GM18498 (cell line): ENCODE measurements around the gene KRTAP26-1.

Experiments used
- ATAC-seq: cut with Tn5 transposase; IDR thresholded peaks from one replicate; pipeline ENCODE4 v1.9.1; 2021; ENCODE audit warnings: mild to moderate bottlenecking, moderate library complexity; ENCODE audit not compliant: unreplicated experiment

KRTAP26-1 gene

DNA sequence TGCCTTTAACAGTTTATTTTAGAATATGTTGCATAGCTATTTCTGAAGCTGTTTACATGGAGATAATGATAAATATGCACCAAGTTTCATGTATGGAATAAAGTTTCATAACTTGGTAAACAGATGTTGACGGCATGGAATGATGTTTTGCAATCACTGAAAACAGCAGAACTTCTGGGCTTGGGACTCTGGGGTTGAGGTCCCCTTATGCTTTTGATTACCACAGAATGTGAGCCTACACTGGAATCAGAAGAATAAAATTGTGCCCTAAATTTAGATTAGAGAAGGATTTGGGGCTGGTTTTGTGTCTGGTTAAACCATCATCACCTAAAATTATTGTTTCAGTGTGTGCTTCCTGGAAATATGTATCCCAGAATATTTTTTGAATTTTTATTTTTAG is 48.5 kb downstream of the KRTAP26-1 start:
- no peak for ATAC-seq

DNA sequence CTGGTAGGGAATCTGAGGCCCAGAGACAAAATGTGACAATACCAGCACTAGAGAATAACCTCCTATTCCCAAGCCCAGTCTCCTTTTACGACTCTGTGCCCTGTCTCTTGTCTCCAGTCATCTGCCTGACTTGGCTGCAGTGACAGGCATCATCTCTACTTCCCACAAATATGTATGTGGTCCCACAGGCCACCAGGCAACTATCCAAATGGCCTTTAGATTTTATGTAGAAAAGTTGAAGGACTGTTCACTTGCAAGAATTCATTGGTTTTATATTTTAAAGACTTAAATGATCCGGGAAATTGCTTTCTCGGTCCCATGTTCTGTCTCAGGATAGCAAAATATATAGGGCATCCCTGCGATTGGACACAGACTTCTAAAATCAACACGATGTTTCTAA is 49.0 kb downstream of the KRTAP26-1 start:
- ATAC-seq, result no peak

DNA sequence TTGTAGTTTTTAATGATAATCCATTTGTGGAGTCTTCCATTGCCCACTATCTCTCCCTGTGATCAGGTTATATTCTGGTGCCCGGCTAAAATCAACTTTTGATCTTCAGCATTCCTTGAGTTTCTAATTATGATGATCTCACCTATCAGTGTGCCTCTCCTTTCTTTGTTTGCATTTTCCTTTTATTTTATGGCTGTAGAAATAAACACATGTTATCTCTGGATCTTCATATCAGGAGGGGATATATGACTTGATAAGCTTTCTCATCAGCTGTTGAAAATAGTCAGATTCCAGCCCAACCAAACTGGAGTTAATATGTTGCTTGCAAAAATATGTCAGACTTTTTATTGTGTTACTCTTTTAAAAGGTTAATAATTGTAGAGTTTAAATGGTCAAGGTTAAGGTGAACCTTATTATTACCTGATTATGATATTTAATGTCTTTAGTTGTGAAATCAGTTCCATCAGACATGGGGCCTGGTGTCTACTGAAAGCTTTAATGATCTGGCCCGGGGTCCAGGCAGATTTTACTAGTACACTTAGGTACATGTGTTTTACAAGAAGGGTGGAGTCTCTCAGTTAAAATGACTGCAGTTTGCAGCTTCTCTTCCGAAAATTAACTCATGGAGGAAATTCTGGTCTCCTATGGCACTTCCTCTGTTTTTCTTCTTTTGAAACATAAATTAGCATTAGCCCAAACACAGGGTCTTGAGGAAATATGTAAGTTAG is 50.1 kb downstream of the KRTAP26-1 start:
- no peak for ATAC-seq
